GM18499 (cell line): ENCODE data around the gene ATP8A2.

Experiments
- ATAC-seq: cut with Tn5 transposase; IDR thresholded peaks from one replicate; pipeline ENCODE4 v1.9.1; 2021; ENCODE audit warnings: moderate number of reproducible peaks; ENCODE audit not compliant: insufficient read depth, unreplicated experiment

Gene ATP8A2

GRCh38 chr13:25868490-25868889, 496.7 kb downstream of the ATP8A2 start:
- no peak for ATAC-seq

- no peak for ATAC-seq
These were observed 498.2 kb downstream of the ATP8A2 start for GRCh38 chr13:25869941-25870340.

- no peak for ATAC-seq
These were observed 499.8 kb downstream of the ATP8A2 start for GRCh38 chr13:25871389-25872125.

GRCh38 chr13:25872481-25873241, 500.9 kb downstream of the ATP8A2 start:
- no peak for ATAC-seq

- no peak for ATAC-seq
These were observed 501.5 kb downstream of the ATP8A2 start for GRCh38 chr13:25873242-25873612.

GRCh38 chr13:25874064-25874737, 502.4 kb downstream of the ATP8A2 start:
- ATAC-seq: no peak

GRCh38 chr13:25874907-25875306, 503.1 kb downstream of the ATP8A2 start:
- no peak for ATAC-seq

- no peak for ATAC-seq
These were observed 504.5 kb downstream of the ATP8A2 start for GRCh38 chr13:25876247-25876646.

GRCh38 chr13:25879466-25879865, 507.7 kb downstream of the ATP8A2 start:
- ATAC-seq: no peak

- no peak for ATAC-seq
These were observed 509.6 kb downstream of the ATP8A2 start for GRCh38 chr13:25881136-25881926.

- no peak for ATAC-seq
These were observed 510.2 kb downstream of the ATP8A2 start for GRCh38 chr13:25881971-25882451.

GRCh38 chr13:25882466-25883357, 510.9 kb downstream of the ATP8A2 start:
- no peak for ATAC-seq

GRCh38 chr13:25885418-25885817, 513.6 kb downstream of the ATP8A2 start:
- no peak for ATAC-seq

GRCh38 chr13:25886438-25887214, 514.9 kb downstream of the ATP8A2 start:
- no peak for ATAC-seq

- ATAC-seq: no peak
These were observed 516.3 kb downstream of the ATP8A2 start for GRCh38 chr13:25887962-25888655.

- ATAC-seq: no peak
These were observed 519.0 kb downstream of the ATP8A2 start for GRCh38 chr13:25890671-25891212.

GRCh38 chr13:25898991-25899390, 527.2 kb downstream of the ATP8A2 start:
- ATAC-seq: no peak

- ATAC-seq: no peak
These were observed 527.7 kb downstream of the ATP8A2 start for GRCh38 chr13:25899464-25899863.
